ENCODE results near the gene GNB1. TPM values are rescaled to one million over a fixed set of nuclear protein-coding genes. Genes with fewer than 3 reads are reported as not detected.

The GNB1 gene
- total and polyA plus RNA-seq, 9 of the 15 experiments (the other 6 are each of a cell fraction or from before 2014, with no cell fraction given) = 34.3 to 388 (median 114) TPM

DNA sequence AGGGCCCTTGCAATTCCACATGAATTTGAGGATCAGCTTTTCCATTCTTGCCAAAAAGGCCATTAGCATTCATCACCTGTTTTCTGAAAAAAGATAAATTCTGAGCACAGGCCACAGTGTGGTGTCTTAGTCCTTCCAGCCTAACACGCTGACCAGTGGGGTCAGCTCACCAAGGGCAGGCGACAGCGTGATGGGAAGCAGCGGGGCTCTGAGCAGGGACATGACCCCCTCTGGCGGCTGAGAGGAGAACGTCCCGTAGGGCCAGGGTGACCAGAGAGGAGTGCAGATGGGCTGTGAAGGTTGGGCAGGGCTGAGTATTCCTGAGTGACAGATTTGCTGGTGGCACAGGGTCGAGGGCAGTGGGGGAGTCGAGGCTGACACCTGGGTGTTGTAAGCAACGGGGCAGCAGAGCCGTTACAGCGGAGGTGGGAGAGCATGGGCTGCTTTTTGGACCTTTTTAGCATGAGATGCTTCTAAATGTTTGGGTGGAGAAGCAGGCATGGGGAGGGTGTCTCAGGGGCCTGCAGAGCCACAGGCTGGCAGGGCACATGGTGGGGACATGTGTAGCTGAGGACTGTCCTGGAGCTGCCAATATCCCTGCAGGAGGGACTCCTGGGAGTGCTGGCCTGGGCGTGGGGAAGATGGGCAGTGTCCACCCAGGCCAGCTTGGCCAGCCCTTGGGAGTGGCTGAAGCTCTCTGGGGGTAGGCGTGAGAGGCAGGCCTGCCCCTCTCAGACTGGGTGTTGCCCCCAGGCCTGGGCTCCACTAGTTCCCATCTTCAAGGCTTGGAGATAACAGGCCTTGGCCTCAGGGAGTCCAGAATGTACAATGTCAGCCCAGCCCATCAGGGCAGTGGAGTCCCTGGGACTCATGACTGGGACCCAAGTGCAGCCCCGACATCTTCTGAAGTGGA is 15.6 kb upstream of the GNB1 start (continued):
- TF ChIP-seq, protein P1, sequence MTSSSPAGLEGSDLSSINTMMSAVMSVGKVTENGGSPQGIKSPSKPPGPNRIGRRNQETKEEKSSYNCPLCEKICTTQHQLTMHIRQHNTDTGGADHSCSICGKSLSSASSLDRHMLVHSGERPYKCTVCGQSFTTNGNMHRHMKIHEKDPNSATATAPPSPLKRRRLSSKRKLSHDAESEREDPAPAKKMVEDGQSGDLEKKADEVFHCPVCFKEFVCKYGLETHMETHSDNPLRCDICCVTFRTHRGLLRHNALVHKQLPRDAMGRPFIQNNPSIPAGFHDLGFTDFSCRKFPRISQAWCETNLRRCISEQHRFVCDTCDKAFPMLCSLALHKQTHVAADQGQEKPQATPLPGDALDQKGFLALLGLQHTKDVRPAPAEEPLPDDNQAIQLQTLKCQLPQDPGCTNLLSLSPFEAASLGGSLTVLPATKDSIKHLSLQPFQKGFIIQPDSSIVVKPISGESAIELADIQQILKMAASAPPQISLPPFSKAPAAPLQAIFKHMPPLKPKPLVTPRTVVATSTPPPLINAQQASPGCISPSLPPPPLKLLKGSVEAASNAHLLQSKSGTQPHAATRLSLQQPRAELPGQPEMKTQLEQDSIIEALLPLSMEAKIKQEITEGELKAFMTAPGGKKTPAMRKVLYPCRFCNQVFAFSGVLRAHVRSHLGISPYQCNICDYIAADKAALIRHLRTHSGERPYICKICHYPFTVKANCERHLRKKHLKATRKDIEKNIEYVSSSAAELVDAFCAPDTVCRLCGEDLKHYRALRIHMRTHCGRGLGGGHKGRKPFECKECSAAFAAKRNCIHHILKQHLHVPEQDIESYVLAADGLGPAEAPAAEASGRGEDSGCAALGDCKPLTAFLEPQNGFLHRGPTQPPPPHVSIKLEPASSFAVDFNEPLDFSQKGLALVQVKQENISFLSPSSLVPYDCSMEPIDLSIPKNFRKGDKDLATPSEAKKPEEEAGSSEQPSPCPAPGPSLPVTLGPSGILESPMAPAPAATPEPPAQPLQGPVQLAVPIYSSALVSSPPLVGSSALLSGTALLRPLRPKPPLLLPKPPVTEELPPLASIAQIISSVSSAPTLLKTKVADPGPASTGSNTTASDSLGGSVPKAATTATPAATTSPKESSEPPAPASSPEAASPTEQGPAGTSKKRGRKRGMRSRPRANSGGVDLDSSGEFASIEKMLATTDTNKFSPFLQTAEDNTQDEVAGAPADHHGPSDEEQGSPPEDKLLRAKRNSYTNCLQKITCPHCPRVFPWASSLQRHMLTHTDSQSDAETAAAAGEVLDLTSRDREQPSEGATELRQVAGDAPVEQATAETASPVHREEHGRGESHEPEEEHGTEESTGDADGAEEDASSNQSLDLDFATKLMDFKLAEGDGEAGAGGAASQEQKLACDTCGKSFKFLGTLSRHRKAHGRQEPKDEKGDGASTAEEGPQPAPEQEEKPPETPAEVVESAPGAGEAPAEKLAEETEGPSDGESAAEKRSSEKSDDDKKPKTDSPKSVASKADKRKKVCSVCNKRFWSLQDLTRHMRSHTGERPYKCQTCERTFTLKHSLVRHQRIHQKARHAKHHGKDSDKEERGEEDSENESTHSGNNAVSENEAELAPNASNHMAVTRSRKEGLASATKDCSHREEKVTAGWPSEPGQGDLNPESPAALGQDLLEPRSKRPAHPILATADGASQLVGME (CRISPR knock-in tag; IDR thresholded peaks at IDR 0.05) = no peak
- no peak for TF ChIP-seq ZKSCAN1 (IDR thresholded peaks at IDR 0.05; ENCODE audit: low read depth, low read length)
- TF ChIP-seq FOXA3 (CRISPR knock-in tag; conservative IDR thresholded peaks at IDR 0.05 in 1 of 2, IDR thresholded peaks at IDR 0.05 in 1 of 2) = no peak
- no peak for TF ChIP-seq ZNF512 (tag; IDR thresholded peaks at IDR 0.05)
- no peak for TF ChIP-seq POLR2AphosphoS5 (IDR thresholded peaks at IDR 0.05; ENCODE audit: control insufficient read depth, insufficient read depth, low read depth, low read length)
- no peak for TF ChIP-seq ZNF583 (CRISPR knock-in tag; IDR thresholded peaks at IDR 0.05)
- TF ChIP-seq BMI1 (IDR thresholded peaks at IDR 0.05; ENCODE audit: low read length) = no peak
- no peak; the same call in 1 of the 2 replicates for TF ChIP-seq MEF2D (tag; conservative IDR thresholded peaks at IDR 0.05; ENCODE audit: low read depth)
- TF ChIP-seq ZNF224 (CRISPR knock-in tag; IDR thresholded peaks at IDR 0.05) = no peak
- peak; percentile 72; the same call in 1 of the 2 replicates for TF ChIP-seq ZBED1 (IDR thresholded peaks at IDR 0.05)
- TF ChIP-seq CEBPB (tag; IDR thresholded peaks at IDR 0.05) = no peak
- no peak for TF ChIP-seq KLF6 (CRISPR knock-in tag; IDR thresholded peaks at IDR 0.05; ENCODE audit: borderline replicate concordance)
- TF ChIP-seq MTA3 (IDR thresholded peaks at IDR 0.05; ENCODE audit: borderline replicate concordance) = 0 out of 2 replicates have a peak, but pooled peaks have one; percentile 36
- TF ChIP-seq YY1 (IDR thresholded peaks at IDR 0.05; ENCODE audit: borderline replicate concordance in 1 of 3, control insufficient read depth in 1 of 3, extremely low read depth in 1 of 3, insufficient read depth in 3 of 3, insufficient read length in 1 of 3, insufficient replicate concordance in 2 of 3, low read depth in 1 of 3, low read length in 2 of 3) = peak in 1 of 3 experiments; percentile 22
- TF ChIP-seq, protein P2, sequence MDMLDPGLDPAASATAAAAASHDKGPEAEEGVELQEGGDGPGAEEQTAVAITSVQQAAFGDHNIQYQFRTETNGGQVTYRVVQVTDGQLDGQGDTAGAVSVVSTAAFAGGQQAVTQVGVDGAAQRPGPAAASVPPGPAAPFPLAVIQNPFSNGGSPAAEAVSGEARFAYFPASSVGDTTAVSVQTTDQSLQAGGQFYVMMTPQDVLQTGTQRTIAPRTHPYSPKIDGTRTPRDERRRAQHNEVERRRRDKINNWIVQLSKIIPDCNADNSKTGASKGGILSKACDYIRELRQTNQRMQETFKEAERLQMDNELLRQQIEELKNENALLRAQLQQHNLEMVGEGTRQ (CRISPR knock-in tag; IDR thresholded peaks at IDR 0.05) = no peak
- TF ChIP-seq ZNF449 (CRISPR knock-in tag; IDR thresholded peaks at IDR 0.05) = no peak
- no peak for TF ChIP-seq HMG20A (CRISPR knock-in tag; conservative IDR thresholded peaks at IDR 0.05)
